ENCODE data around the gene SMIM35. TPM values are rescaled to one million over a fixed set of nuclear protein-coding genes. Genes with fewer than 3 reads are reported as not detected.

Gene SMIM35
- total and polyA plus RNA-seq, 2 of the 13 experiments (the other 11 are each of a cell fraction or from before 2014, with no cell fraction given) = not detected

DNA sequence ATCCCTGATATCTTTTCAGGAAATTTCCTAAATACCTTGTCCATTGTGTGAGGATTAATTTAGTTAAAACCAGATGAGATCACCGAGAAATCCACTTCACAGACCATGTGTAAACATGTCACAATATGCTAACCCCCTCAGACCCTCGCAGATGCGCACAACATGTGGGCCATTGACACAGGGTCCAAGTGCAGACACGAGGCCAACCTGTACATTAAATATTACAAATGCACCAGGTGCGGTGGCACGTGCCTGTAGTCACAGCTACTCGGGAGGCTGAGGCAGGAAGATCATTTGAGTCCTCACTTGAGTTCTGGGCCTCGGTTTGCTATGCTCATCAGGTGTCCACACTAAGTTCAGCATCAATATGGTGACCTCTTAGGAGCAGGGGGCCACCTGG lies 19.8 kb downstream of the SMIM35 start:
- WGBS (ENCODE audit: low lambda C conversion rate) = 18% methylated on average over 5 of the region's 8 CpGs

DNA sequence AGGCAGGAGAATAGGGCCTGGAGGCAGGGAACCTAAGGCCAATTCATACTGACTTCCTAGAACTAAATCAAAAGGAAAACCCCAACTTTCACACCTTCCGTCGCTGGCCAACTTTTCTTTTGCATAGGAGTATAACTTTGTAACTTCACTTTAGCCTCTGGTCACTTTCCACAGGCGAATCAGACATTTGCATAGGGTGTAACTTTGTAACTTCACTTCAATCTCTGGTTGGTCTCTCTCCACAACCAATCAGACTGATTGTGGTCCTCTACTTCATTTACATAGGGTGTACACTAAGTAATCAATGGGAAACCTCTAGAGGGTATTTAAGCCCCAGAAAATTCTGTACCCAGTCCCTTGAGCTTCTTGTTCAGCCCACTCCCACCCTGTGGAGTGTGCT lies 21.4 kb downstream of the SMIM35 start:
- DNase-seq (ENCODE audit: low spot score) (no peak), ATAC-seq (no peak), FAIRE-seq (no peak)
- Histone ChIP-seq H3K36me3 (replicated peaks in 1 of 2; ENCODE audit: control insufficient read depth in 1 of 2, insufficient read depth in 2 of 2, low read length in 2 of 2) (no peaks in the 10 kb centered on the region), H2AFZ (ENCODE audit: low read length) (no peak overlapping the region), H3K4me3 (replicated peaks in 1 of 3; ENCODE audit: insufficient read depth in 1 of 3, low read depth in 2 of 3, low read length in 3 of 3) (no peak overlapping the region), H4K20me1 (ENCODE audit: insufficient read depth, low read length) (no peaks in the 10 kb centered on the region), H3K9ac (ENCODE audit: insufficient read depth, low read depth, low read length) (no peak overlapping the region), H3K4me2 (ENCODE audit: low read depth, low read length) (no peak overlapping the region), H3K27me3 (ENCODE audit: control insufficient read depth in 1 of 2, insufficient read depth in 2 of 2, low read length in 2 of 2) (peaks cover 2 to 25% of the 10 kb centered on the region in 2 experiments; a peak in 2 of 5 replicates), H3K9me3 (ENCODE audit: low read length) (no peaks in the 10 kb centered on the region), H3K79me2 (ENCODE audit: insufficient read depth, low read length) (no peaks in the 10 kb centered on the region), H3K27ac (ENCODE audit: extremely low read length, insufficient read depth, low read length) (no peak overlapping the region), H3K4me1 (ENCODE audit: insufficient read depth, low read length) (no peaks in the 10 kb centered on the region)
- 58% methylated on average over 3 of the region's 3 CpGs for WGBS (ENCODE audit: low lambda C conversion rate)
- TF ChIP-seq ZNF703 (CRISPR knock-in tag; IDR thresholded peaks at IDR 0.05; ENCODE audit: borderline replicate concordance) (no peak), NR2F1 (CRISPR knock-in tag; IDR thresholded peaks at IDR 0.05) (no peak), ZNF224 (CRISPR knock-in tag; IDR thresholded peaks at IDR 0.05) (no peak), SOX13 (IDR thresholded peaks at IDR 0.05) (no peak), SOX13 (CRISPR knock-in tag; conservative IDR thresholded peaks at IDR 0.05 in 1 of 2, IDR thresholded peaks at IDR 0.05 in 1 of 2) (no peak), HOXD1 (CRISPR knock-in tag; IDR thresholded peaks at IDR 0.05) (no peak), ZNF713 (CRISPR knock-in tag; IDR thresholded peaks at IDR 0.05) (no peak), CENPT (CRISPR knock-in tag; IDR thresholded peaks at IDR 0.05; ENCODE audit: low read depth) (no peak), NFE2L2 (IDR thresholded peaks at IDR 0.05; ENCODE audit: low read length) (no peak), SPEN (CRISPR knock-in tag; IDR thresholded peaks at IDR 0.05; ENCODE audit: low read depth) (no peak), GATAD1 (CRISPR knock-in tag; IDR thresholded peaks at IDR 0.05) (no peak)
- TF ChIP-seq, protein P1, sequence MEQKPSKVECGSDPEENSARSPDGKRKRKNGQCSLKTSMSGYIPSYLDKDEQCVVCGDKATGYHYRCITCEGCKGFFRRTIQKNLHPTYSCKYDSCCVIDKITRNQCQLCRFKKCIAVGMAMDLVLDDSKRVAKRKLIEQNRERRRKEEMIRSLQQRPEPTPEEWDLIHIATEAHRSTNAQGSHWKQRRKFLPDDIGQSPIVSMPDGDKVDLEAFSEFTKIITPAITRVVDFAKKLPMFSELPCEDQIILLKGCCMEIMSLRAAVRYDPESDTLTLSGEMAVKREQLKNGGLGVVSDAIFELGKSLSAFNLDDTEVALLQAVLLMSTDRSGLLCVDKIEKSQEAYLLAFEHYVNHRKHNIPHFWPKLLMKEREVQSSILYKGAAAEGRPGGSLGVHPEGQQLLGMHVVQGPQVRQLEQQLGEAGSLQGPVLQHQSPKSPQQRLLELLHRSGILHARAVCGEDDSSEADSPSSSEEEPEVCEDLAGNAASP (CRISPR knock-in tag; IDR thresholded peaks at IDR 0.05; ENCODE audit: borderline replicate concordance) = no peak
- POLR2A ChIA-PET = no interaction called here
- BruUV-seq (replicated peaks) = no TSS peak
- intact Hi-C loops (cut with micrococcal nuclease; ENCODE audit: unreplicated experiment) (no loop called here), in situ Hi-C loops (cut with HindIII; ENCODE audit: extremely low pct_ligation_motif_present, low pct_unique_long_range_greater_than_20kb) (no loop called here)
- CTCF ChIA-PET (ENCODE audit: low intra/inter-chr PET ratio, low total read pairs) = no interaction called here

More for the DNA sequence above, 19.8 kb downstream of the SMIM35 start:
- Histone ChIP-seq H3K27ac (ENCODE audit: extremely low read length, insufficient read depth, low read length) (no peak overlapping the region), H2AFZ (ENCODE audit: low read length) (no peak overlapping the region), H3K4me1 (ENCODE audit: insufficient read depth, low read length) (no peaks in the 10 kb centered on the region), H3K27me3 (ENCODE audit: control insufficient read depth in 1 of 2, insufficient read depth in 2 of 2, low read length in 2 of 2) (peaks cover 2 to 16% of the 10 kb centered on the region in 2 experiments; a peak in 1 of 5 replicates), H3K4me2 (ENCODE audit: low read depth, low read length) (no peak overlapping the region), H3K9me3 (ENCODE audit: low read length) (no peaks in the 10 kb centered on the region), H4K20me1 (ENCODE audit: insufficient read depth, low read length) (no peaks in the 10 kb centered on the region), H3K79me2 (ENCODE audit: insufficient read depth, low read length) (no peaks in the 10 kb centered on the region), H3K4me3 (replicated peaks in 1 of 3; ENCODE audit: insufficient read depth in 1 of 3, low read depth in 2 of 3, low read length in 3 of 3) (no peak overlapping the region), H3K9ac (ENCODE audit: insufficient read depth, low read depth, low read length) (no peak overlapping the region), H3K36me3 (replicated peaks in 1 of 2; ENCODE audit: control insufficient read depth in 1 of 2, insufficient read depth in 2 of 2, low read length in 2 of 2) (no peaks in the 10 kb centered on the region)
- no TSS peak for BruUV-seq (replicated peaks)
- intact Hi-C loops (cut with micrococcal nuclease; ENCODE audit: unreplicated experiment) = no loop called here
- DNase-seq (ENCODE audit: low spot score) = no peak
- TF ChIP-seq ZNF75D (CRISPR knock-in tag; IDR thresholded peaks at IDR 0.05; ENCODE audit: borderline replicate concordance) = no peak
- TF ChIP-seq KLF12 (CRISPR knock-in tag; IDR thresholded peaks at IDR 0.05; ENCODE audit: borderline replicate concordance) = no peak
- no peak for TF ChIP-seq SAFB2 (CRISPR knock-in tag; IDR thresholded peaks at IDR 0.05; ENCODE audit: borderline replicate concordance, low read depth)
- no peak for TF ChIP-seq RORA (CRISPR knock-in tag; IDR thresholded peaks at IDR 0.05)
- TF ChIP-seq ZNF556 (CRISPR knock-in tag; IDR thresholded peaks at IDR 0.05; ENCODE audit: borderline replicate concordance) = no peak
- TF ChIP-seq ZFAT (CRISPR knock-in tag; conservative IDR thresholded peaks at IDR 0.05) = no peak
- TF ChIP-seq ZNF44 (CRISPR knock-in tag; IDR thresholded peaks at IDR 0.05) = no peak
- ChIA-PET POLR2A (no interaction called here), CTCF (ENCODE audit: low intra/inter-chr PET ratio, low total read pairs) (no interaction called here)
- ATAC-seq = no peak
- FAIRE-seq = no peak
- in situ Hi-C loops (cut with HindIII; ENCODE audit: extremely low pct_ligation_motif_present, low pct_unique_long_range_greater_than_20kb) = no loop called here
